Measurements from ENCODE around the gene FOXP1. TPM values are rescaled to one million over a fixed set of nuclear protein-coding genes. Genes with fewer than 3 reads are reported as not detected.

The FOXP1 gene
- total RNA-seq, 1 experiment from 2014 or later = 75.3 TPM

DNA sequence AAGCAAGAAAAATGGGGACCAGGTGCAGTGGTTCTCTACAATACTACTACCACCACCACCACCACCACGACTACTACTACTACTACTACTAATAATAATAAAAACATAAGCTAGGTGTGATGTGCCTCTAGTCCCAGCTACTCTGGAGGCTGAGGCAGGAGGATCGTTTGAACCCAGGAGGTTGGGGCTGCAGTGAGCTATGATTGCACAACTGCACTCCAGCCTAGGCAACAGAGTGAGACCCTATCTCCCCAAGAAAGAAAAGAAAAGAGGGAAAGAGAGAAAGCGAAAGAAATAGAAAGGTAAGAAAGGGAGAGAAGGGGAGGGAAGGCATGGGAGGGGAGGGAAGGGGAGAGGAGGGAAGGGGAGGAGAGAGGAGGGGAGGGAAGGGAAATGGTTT, 350.6 kb downstream of the FOXP1 start:
- H3K9ac ChIP-seq (ENCODE audit: extremely low read depth, insufficient read length, low read length) = no peak overlapping the region
- H3K4ac ChIP-seq (ENCODE audit: low read depth, low read length) = no peak overlapping the region
- H2BK20ac ChIP-seq (ENCODE audit: low read depth, low read length, poor library complexity, severe bottlenecking) = no peak overlapping the region
- no peak overlapping the region for H2AFZ ChIP-seq (ENCODE audit: low read length)
- no peaks in the 10 kb centered on the region for H3K79me2 ChIP-seq (ENCODE audit: insufficient read depth, low read length)
- no peaks in the 10 kb centered on the region for H3K23me2 ChIP-seq (ENCODE audit: insufficient read length, low read depth, low read length, poor library complexity, severe bottlenecking)
- H2BK120ac ChIP-seq (ENCODE audit: low read depth, low read length, poor library complexity, severe bottlenecking) = no peak overlapping the region
- no peaks in the 10 kb centered on the region for H3K79me1 ChIP-seq (ENCODE audit: insufficient read depth, low read depth, low read length, poor library complexity, severe bottlenecking)
- H3K27ac ChIP-seq (ENCODE audit: insufficient read length, low read depth, low read length) = no peak overlapping the region
- no peak overlapping the region for H2AK5ac ChIP-seq (ENCODE audit: insufficient read length, low read length)
- H3K18ac ChIP-seq (ENCODE audit: insufficient read length, low read depth, low read length) = no peak overlapping the region
- no peak overlapping the region for H3K4me3 Mint-ChIP-seq
- H3K9me3 ChIP-seq (ENCODE audit: control insufficient read depth, low read depth, low read length) = no peaks in the 10 kb centered on the region
- H3K27ac Mint-ChIP-seq = no peak overlapping the region
- no peak overlapping the region for H3K56ac ChIP-seq (ENCODE audit: insufficient read length, low read depth, low read length)
- H2BK12ac ChIP-seq (ENCODE audit: insufficient read length, low read depth, low read length) = no peak overlapping the region
- H2BK15ac ChIP-seq (ENCODE audit: low read depth, low read length) = no peak overlapping the region
- H3K4me2 ChIP-seq (ENCODE audit: insufficient read depth, insufficient read length, low read length) = no peak overlapping the region
- no peak overlapping the region for H4K5ac ChIP-seq (ENCODE audit: insufficient read length, low read depth, low read length)
- DNase-seq = no peak
- no peak overlapping the region for H2BK5ac ChIP-seq (ENCODE audit: insufficient read length, low read length)
- H3K4me1 Mint-ChIP-seq = peaks cover 37 to 48% of the 10 kb centered on the region in 2 experiments
- H4K8ac ChIP-seq (replicated peaks; ENCODE audit: insufficient read length, low read depth, low read length) = no peak overlapping the region
- peaks cover 0 to 7% (median 7%) of the 10 kb centered on the region in 3 experiments; a peak in 5 of 7 replicates for H3K36me3 Mint-ChIP-seq (ENCODE audit: insufficient read depth in 1 of 3, low read depth in 3 of 3)
- no peak overlapping the region for H4K91ac ChIP-seq (ENCODE audit: insufficient read length, low read depth, low read length)
- H3K23ac ChIP-seq (ENCODE audit: insufficient read length, low read depth, low read length) = no peak overlapping the region
- no peak overlapping the region for H3K14ac ChIP-seq (ENCODE audit: insufficient read depth, low read length)
- TF ChIP-seq, protein P1, sequence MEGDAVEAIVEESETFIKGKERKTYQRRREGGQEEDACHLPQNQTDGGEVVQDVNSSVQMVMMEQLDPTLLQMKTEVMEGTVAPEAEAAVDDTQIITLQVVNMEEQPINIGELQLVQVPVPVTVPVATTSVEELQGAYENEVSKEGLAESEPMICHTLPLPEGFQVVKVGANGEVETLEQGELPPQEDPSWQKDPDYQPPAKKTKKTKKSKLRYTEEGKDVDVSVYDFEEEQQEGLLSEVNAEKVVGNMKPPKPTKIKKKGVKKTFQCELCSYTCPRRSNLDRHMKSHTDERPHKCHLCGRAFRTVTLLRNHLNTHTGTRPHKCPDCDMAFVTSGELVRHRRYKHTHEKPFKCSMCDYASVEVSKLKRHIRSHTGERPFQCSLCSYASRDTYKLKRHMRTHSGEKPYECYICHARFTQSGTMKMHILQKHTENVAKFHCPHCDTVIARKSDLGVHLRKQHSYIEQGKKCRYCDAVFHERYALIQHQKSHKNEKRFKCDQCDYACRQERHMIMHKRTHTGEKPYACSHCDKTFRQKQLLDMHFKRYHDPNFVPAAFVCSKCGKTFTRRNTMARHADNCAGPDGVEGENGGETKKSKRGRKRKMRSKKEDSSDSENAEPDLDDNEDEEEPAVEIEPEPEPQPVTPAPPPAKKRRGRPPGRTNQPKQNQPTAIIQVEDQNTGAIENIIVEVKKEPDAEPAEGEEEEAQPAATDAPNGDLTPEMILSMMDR (conservative IDR thresholded peaks at IDR 0.05) = no peak
- no peaks in the 10 kb centered on the region for H3K9me3 Mint-ChIP-seq
- no CpG with 5 or more reads among the region's 3 CpGs for WGBS (ENCODE audit: extremely low coverage, insufficient read length, low lambda C conversion rate)
- peaks cover 5% of the 10 kb centered on the region for H3K4me1 ChIP-seq (ENCODE audit: insufficient read depth, low read length)
- H4K20me1 ChIP-seq (ENCODE audit: control insufficient read depth, insufficient read depth, insufficient read length) = no peaks in the 10 kb centered on the region
- H3K27me3 Mint-ChIP-seq (ENCODE audit: low read depth) = no peaks in the 10 kb centered on the region
- H3K27me3 ChIP-seq (ENCODE audit: insufficient read depth, low read length) = no peaks in the 10 kb centered on the region
- H3T11ph ChIP-seq (ENCODE audit: low read length) = no peak overlapping the region

Measured in H9 (cell line).